ENCODE measurements around the gene CDH23. TPM values are rescaled to one million over a fixed set of nuclear protein-coding genes. Genes with fewer than 3 reads are reported as not detected.

The CDH23 gene
- total and polyA plus RNA-seq, 10 of the 15 experiments (the other 5 are each of a cell fraction or from before 2014, with no cell fraction given) = 0.09 to 0.40 (median 0.15) TPM; not detected in 1

DNA sequence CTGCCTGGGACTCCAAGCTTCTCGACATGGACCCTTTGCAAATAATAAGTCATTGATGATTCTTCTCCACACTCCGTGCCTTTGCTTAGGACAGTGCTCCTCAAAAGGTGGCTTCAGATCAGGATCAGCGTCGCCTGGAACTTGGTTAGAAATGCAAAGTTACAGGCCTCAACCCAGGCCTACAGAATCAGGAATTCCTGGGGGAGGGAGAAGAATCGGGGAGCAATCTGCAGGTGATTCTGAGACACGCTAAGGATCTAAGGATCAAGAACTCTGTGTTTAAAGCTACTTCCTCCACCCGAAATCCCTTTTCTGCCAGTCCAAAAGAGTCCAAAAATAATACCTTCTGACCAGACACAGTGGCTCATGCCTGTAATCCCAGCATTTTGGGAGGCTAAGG, 244.7 kb downstream of the CDH23 start:
- no peak for ATAC-seq
- Histone ChIP-seq H3K27me3 (replicated peaks in 1 of 2; ENCODE audit: control insufficient read depth in 2 of 2, insufficient read depth in 2 of 2, low read length in 1 of 2) (no peaks in the 10 kb centered on the region), H3K4me1 (ENCODE audit: control insufficient read depth, insufficient read depth, low read length) (peaks cover 23% of the 10 kb centered on the region), H3K36me3 (ENCODE audit: control insufficient read depth in 2 of 2, insufficient read depth in 2 of 2, low read length in 1 of 2) (no peaks in the 10 kb centered on the region), H2AFZ (ENCODE audit: control insufficient read depth, low read depth, low read length) (no peak overlapping the region), H3K79me2 (ENCODE audit: control insufficient read depth, insufficient read depth, low read length) (no peaks in the 10 kb centered on the region), H3K4me2 (ENCODE audit: control insufficient read depth, insufficient read depth) (no peak overlapping the region), H3K9me3 (replicated peaks; ENCODE audit: control insufficient read depth, insufficient read depth, low read length) (no peaks in the 10 kb centered on the region), H4K20me1 (ENCODE audit: control insufficient read depth, insufficient read depth) (no peaks in the 10 kb centered on the region), H3K27ac (ENCODE audit: control insufficient read depth, insufficient read depth) (no peak overlapping the region), H3K4me3 (no peak overlapping the region), H3K9ac (ENCODE audit: control insufficient read depth, insufficient read depth, low read length) (no peak overlapping the region)
- RAD21 ChIA-PET (ENCODE audit: unreplicated experiment) = interaction anchor here (1.5 to 1.8 kb wide), 2 partner anchors 23 to 56 kb away, joined by 3 to 8 read pairs; no protein-coding TSS in a partner anchor
- CTCF ChIA-PET = interaction anchor here (4.7 kb wide), 1 partner anchor 55 kb away, joined by 35 read pairs; no protein-coding TSS in a partner anchor
- no peak for DNase-seq (ENCODE audit: low read depth, low spot score)
- POLR2A ChIA-PET = interaction anchor here (0.7 kb wide), 2 partner anchors 281 to 1214 kb away, joined by 3 read pairs; no protein-coding TSS in a partner anchor
- intact Hi-C loops (cut with micrococcal nuclease; ENCODE audit: unreplicated experiment) = loop anchor here (5.0 kb wide), 1 partner anchor 56 kb away; no protein-coding TSS in a partner anchor
- in situ Hi-C loops (cut with MboI) = no loop called here
- no peak for FAIRE-seq
- 56% methylated on average over 7 of the region's 7 CpGs for WGBS (ENCODE audit: insufficient coverage, insufficient replicate concordance, low lambda C conversion rate, missing lambda C conversion rate)
- SMC1A ChIA-PET (ENCODE audit: uncharacterized antibody, unreplicated experiment) = interaction anchor here (0.6 to 0.8 kb wide), 2 partner anchors 31 to 57 kb away, joined by 3 to 4 read pairs; no protein-coding TSS in a partner anchor
- no TSS peak for BruUV-seq (replicated peaks)
- TF ChIP-seq LARP7 (IDR thresholded peaks at IDR 0.05) (no peak), PAX8 (IDR thresholded peaks at IDR 0.05) (no peak), RB1 (IDR thresholded peaks at IDR 0.05; ENCODE audit: borderline replicate concordance) (no peak), RUNX3 (IDR thresholded peaks at IDR 0.05; ENCODE audit: low read length) (no peak), PRDM15 (CRISPR knock-in tag; IDR thresholded peaks at IDR 0.05) (no peak), ATF3 (IDR thresholded peaks at IDR 0.05; ENCODE audit: borderline replicate concordance, extremely low read depth, low read depth, low read length) (no peak), POLR2A (IDR thresholded peaks at IDR 0.05; ENCODE audit: low read depth, low read length) (no peak), ZNF384 (IDR thresholded peaks at IDR 0.05; ENCODE audit: borderline replicate concordance, low read depth, low read length) (no peak), HDGF (IDR thresholded peaks at IDR 0.05) (no peak), RELA (IDR thresholded peaks at IDR 0.05; ENCODE audit: borderline replicate concordance, partially characterized antibody) (no peak), GATAD2B (conservative IDR thresholded peaks at IDR 0.05; ENCODE audit: low read depth) (no peak), CHD4 (IDR thresholded peaks at IDR 0.05) (no peak)
- TF ChIP-seq, protein P1, sequence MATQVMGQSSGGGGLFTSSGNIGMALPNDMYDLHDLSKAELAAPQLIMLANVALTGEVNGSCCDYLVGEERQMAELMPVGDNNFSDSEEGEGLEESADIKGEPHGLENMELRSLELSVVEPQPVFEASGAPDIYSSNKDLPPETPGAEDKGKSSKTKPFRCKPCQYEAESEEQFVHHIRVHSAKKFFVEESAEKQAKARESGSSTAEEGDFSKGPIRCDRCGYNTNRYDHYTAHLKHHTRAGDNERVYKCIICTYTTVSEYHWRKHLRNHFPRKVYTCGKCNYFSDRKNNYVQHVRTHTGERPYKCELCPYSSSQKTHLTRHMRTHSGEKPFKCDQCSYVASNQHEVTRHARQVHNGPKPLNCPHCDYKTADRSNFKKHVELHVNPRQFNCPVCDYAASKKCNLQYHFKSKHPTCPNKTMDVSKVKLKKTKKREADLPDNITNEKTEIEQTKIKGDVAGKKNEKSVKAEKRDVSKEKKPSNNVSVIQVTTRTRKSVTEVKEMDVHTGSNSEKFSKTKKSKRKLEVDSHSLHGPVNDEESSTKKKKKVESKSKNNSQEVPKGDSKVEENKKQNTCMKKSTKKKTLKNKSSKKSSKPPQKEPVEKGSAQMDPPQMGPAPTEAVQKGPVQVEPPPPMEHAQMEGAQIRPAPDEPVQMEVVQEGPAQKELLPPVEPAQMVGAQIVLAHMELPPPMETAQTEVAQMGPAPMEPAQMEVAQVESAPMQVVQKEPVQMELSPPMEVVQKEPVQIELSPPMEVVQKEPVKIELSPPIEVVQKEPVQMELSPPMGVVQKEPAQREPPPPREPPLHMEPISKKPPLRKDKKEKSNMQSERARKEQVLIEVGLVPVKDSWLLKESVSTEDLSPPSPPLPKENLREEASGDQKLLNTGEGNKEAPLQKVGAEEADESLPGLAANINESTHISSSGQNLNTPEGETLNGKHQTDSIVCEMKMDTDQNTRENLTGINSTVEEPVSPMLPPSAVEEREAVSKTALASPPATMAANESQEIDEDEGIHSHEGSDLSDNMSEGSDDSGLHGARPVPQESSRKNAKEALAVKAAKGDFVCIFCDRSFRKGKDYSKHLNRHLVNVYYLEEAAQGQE (IDR thresholded peaks at IDR 0.05; ENCODE audit: low read depth, low read length) = no peak
- TF ChIP-seq, protein P2, sequence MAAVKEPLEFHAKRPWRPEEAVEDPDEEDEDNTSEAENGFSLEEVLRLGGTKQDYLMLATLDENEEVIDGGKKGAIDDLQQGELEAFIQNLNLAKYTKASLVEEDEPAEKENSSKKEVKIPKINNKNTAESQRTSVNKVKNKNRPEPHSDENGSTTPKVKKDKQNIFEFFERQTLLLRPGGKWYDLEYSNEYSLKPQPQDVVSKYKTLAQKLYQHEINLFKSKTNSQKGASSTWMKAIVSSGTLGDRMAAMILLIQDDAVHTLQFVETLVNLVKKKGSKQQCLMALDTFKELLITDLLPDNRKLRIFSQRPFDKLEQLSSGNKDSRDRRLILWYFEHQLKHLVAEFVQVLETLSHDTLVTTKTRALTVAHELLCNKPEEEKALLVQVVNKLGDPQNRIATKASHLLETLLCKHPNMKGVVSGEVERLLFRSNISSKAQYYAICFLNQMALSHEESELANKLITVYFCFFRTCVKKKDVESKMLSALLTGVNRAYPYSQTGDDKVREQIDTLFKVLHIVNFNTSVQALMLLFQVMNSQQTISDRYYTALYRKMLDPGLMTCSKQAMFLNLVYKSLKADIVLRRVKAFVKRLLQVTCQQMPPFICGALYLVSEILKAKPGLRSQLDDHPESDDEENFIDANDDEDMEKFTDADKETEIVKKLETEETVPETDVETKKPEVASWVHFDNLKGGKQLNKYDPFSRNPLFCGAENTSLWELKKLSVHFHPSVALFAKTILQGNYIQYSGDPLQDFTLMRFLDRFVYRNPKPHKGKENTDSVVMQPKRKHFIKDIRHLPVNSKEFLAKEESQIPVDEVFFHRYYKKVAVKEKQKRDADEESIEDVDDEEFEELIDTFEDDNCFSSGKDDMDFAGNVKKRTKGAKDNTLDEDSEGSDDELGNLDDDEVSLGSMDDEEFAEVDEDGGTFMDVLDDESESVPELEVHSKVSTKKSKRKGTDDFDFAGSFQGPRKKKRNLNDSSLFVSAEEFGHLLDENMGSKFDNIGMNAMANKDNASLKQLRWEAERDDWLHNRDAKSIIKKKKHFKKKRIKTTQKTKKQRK (IDR thresholded peaks at IDR 0.05; ENCODE audit: low read depth, low read length) = no peak

All from GM12878 (cell line).